Stimulated activated naive CD4-positive, alpha-beta T cell (primary cell): ENCODE measurements around the gene CREB3.
A peak's percentile ranks its signal among the peaks of the same experiment; 100 is the strongest.

Source experiments
- DNase-seq, 6 experiments: peaks; one replicate each; lab custom pipeline; 2025; lab: John Stamatoyannopoulos, UW

CREB3 gene

DNA sequence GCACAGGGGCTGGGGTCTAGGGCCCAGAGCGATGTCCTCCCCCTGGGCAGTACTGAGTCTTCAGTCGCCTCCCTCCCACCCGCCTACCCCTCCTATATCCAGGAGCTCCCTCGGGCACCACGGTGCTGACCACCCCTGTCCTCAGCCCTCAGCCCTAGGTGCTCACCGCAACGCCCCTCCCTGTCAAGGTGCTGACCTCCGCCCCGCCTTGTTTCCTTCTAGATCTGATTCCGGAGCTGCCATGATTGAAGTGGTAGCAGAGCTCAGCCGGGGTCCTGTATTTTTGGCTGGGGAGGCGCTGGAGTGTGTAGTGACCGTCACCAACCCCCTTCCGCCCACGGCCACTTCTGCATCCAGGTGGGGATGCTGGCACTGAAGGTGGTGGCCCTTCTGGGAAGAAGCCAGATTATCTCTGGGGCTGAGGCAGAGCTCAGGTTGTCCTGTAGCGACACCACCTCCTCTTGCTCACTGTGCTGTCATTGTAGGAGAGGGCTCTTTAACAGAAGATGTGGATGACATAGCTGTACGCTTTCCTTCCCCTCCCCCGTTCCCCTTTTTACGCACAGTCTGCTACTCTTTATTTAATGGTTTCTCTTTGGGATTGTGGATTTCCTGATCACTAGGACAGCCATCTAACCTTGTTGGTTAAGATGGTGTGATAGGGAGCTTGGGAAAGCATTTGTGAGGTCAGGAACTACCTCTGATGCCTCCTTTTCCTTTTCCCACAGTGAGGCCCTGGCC, 17.2 kb downstream of the CREB3 start:
- peak; percentile 16 to 63 (median 48) for DNase-seq

DNA sequence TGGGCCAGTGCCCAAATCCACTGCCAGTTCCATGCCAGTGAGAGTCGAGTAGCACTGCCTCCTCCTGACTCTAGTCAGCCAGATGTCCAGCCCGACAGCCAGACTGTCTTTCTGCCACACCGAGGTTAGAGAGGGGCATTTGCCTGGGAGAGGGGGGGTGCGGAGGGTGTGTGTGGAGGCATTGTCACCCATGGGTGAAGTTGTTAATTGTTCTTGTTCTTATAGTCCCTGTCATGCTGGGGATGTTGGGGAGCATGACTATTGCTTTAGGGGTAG, 17.7 kb downstream of the CREB3 start:
- DNase-seq, result no peak

DNA sequence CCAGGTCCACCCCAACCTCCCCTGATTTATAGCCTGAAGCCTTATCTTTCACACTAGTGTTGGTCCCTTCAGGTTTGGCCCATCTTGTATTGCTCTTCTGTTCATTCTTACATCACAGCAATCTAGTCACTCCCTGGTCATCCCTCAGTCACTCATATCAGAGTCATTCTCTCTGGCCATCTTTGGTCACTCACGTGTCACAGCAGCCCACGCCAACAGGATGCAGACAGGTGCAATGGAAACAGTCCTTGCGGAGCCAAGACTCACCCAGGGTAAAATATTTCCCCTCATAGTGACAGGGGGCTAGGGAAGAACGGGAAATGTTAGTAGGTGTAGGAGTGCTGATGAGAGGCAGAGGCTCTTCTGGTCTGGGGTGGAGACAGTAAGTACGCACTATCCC, 21.0 kb downstream of the CREB3 start:
- no peak for DNase-seq

GRCh38 chr9:35754264-35754663, 21.8 kb downstream of the CREB3 start, which contains the start of gene MSMP:
Gene MSMP, minus strand, starts transcription at chr9:35754276. Its CDS starts 147 bp downstream, at chr9:35754129.
- no peak for DNase-seq

GRCh38 chr9:35755071-35755470, 22.6 kb downstream of the CREB3 start:
- DNase-seq, result no peak

DNA sequence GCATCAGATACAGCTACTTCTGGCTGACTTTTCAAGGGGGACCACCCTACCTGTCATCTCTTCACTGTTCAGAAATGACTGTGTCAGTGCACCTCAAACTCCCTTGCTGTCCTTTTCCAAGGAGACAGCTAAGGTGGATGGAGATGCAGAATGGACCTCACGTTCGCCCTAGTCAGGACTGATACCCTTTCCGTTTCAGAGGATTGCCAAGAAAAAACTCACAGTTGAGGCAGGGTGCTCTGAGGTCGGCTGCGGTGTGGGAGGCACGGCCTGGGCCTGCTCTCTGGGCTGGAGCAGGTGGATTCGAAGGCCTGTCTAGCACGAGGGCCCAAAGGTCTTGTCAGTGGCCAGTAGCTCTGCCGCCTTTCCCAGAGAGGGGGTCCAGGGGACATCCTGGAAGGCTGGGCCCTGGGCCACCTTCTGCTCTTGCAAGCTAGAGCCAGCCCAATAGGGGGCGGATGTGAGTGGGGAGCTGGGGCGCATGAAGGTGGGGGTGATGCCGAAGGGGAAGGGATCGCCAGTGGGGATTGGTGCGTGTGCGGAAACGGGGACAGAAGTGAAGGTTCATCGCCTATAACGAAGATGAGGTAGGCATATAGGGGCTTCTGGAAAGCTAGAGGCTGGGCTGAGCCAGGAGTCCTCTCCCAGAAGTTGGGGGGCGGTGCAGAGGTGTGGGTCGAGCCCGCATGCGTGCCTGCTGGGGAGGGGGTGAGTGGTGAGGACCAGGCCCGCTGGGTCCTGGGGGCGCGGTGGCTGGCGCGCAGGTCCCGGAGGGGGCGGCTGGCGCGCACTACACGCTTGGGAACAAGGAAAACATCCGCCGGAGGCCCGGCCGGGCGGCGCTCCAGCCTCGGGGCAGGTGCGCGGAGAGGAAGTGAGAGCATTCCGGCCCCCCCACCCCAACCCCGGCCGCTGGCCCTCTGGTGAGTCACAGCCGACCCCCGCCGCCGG, 24.1 kb downstream of the CREB3 start:
- peak; percentile 56 to 77 (median 67) for DNase-seq

DNA sequence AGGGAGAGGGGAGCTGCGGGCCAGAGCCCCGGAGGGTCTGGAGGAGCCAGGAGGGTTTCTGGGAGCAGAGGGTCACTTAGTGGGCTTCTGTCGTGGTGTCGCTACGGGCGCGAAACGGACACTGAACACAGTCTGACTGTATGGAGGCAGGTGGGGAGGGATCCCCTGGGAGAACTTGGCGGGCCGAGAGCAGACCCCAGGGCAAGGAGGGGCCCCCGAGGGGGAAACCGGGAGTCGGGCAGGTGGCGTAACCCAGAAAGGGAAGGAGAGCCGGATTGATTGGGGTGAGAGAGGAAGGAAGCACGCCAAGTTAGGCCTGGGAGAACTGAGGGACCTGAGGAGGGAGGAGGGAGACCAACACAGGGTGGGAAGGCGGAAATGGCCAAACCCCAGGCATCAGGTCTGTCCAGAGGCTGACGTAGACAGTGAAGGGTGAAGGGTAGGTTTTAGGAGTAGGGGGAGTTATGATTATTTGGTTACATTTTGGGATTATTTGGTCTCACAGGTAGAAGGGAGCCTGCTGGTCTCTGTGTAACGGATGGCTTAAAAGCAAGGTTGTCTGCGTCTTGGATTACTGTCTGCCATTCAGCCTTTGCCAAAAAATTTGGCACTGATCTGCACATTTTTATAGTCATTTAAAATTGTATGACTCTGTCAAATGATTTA, 24.9 kb downstream of the CREB3 start:
- peak in 2 of 6 experiments; percentile 14 to 29 for DNase-seq

DNA sequence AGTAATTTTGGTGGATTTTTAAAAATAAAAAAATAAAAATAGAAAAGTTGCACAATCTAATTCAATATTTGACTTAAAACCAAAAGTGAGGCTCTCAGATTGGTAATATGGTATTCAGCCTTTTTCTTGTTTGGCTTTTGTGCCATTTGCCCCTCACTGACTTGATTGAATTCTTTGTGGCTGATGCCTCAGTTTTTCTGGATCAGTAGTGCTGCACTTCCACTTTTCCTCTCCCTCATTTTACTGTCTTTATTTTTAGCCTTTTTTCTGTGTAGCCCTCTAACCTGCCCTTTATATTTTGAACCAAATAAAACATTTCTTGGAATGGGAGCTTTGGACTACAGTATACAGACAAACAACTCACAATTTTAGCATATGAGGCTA, 25.4 kb downstream of the CREB3 start:
- DNase-seq, result no peak

- DNase-seq, result no peak
Observed at GRCh38 chr9:35758475-35759050, 26.1 kb downstream of the CREB3 start.

DNA sequence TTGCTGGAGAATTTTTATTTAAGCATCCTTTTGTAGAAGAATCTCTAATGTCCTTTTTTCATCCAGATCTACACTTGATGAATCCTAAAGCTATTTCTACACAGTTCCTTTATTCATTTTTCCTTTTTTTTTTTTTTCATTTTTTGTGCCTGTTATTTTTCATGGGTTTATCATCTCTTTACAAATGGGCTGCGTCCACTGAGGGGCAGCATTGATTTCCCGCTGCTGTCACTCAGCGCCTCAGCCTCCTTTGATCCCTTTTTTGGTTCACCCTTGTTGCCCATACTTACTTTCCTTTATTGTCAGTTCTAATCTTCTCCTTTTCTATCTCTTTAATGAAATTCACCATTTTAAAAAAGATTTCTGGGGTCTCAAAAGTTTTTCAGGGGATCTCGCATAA, 27.3 kb downstream of the CREB3 start:
- DNase-seq, result no peak

DNA sequence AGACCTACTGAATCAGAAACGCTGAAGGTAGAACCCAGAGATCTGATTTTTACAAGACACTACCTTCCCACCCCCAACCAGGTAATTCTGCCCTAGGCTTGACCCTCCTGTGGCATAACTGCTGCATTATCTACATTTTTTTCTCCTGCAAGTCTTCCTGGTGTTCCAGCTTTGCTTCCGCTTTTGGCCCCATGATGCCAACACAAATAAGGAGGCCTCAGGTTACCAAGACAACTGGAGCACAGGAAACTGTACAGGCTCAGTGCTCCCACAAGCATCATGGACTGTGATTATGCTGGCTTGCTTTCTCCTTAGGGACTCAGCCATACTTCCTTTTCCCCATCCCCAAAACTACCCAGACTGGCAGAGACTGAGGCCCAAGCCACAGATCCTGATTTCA, 28.2 kb downstream of the CREB3 start:
- no peak for DNase-seq

GRCh38 chr9:35763181-35763580, 30.7 kb downstream of the CREB3 start:
- DNase-seq, result no peak

GRCh38 chr9:35763803-35764202, 31.3 kb downstream of the CREB3 start:
- no peak for DNase-seq

DNA sequence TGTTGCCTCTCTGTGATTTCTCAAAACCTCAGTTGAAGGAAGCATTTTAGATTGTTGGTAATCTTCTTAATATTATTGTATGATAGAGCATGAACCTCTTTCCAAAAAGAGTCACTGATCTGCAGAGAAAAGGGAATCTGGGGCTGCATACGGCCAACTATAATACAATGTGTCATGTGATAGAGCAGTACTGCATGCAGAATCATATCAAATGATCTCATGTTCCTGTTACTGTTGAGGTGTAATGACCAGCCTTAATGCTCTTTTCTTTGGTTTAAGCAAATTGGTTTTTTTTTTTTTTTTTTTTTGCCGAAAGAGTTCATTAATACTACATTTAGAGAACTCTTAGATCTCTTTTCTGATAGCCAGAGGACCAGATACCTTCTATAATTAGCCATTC, 34.5 kb downstream of the CREB3 start:
- no peak for DNase-seq

- DNase-seq, result no peak
Observed at GRCh38 chr9:35767458-35767857, 35.0 kb downstream of the CREB3 start.

- no peak for DNase-seq
Observed at GRCh38 chr9:35769763-35770162, 37.3 kb downstream of the CREB3 start.

- no peak for DNase-seq
Observed at GRCh38 chr9:35771075-35771433, 38.6 kb downstream of the CREB3 start.

DNA sequence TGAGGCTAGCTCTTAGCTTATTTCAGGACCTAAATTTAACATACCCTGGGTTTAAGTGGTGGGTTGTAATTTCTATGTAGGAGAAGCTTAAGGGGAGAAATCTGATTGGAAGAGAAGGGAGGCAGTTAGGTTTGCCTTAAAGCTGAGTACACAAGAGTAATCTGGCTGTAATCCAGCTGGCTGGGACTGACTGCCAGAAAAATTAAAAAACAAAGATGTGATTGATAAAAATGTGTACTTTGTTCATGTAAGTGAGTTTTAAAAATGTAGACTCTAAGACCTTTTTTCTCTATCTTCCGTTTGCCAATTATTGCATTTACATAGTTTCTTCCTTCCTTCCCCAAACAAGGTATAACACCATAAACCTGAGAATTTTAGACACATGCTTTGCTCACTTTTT, 39.1 kb downstream of the CREB3 start:
- no peak for DNase-seq

GRCh38 chr9:35771943-35772342, 39.5 kb downstream of the CREB3 start:
- DNase-seq, result no peak

DNA sequence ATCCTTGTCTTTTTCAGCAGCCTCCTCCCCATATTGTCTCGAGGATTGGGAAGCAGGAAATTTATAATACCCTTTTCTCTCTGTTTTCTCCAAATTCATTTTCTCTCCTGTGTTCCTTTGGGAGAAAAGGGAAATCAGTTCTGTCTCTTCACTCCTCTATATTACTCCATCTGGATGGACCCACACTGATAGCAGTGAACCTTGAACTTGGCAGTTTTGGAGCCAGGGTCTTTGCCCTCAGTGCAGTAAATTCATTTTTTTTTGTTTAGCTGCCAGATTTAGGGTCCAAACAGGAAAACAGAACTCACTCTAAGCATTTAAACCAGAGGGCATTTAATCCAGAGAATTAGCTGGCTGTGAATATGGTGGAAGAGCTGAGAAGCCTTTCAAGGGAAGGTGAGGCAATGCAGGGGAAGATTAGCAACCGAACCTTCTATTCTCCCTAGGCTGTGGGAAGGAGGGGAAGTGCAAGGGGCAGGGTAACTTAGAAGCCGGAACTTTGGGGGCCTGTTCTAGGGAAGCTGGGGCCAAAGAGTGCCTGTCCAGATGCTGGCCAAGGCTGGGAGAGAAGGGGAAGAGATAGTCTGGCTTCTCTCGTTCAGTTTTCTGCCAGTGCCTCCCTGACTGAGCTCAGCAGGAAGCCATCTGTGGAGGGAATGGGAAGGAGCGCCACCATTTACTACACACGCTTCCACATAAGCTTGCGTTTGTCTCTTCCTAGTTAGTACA, 42.6 kb downstream of the CREB3 start:
- no peak for DNase-seq

GRCh38 chr9:35776018-35776417, 43.6 kb downstream of the CREB3 start:
- no peak for DNase-seq

GRCh38 chr9:35778496-35778895, 46.0 kb downstream of the CREB3 start:
- DNase-seq, result no peak
